ENCODE measurements around the gene KCNK13.
"Not testable (repeated sequence)": the region's sequence is repeated elsewhere in the genome, so short reads cannot be mapped to it uniquely, and the experiment has no call there.

The KCNK13 gene

GRCh38 chr14:90184571-90185266 lies 122.9 kb downstream of the KCNK13 start:
- no peak for TF ChIP-seq CTCF (IDR thresholded peaks at IDR 0.05; ENCODE audit: low read depth, low read length, missing control alignments)
- no peak overlapping the region for H3K4me3 ChIP-seq (ENCODE audit: low read depth, low read length)
- DNase-seq (ENCODE audit: low read depth) = no peak

- no peak for DNase-seq (ENCODE audit: low read depth)
- no peak for TF ChIP-seq CTCF (IDR thresholded peaks at IDR 0.05; ENCODE audit: low read depth, low read length, missing control alignments)
- no peak overlapping the region for H3K4me3 ChIP-seq (ENCODE audit: low read depth, low read length)
Observed at GRCh38 chr14:90188588-90188987, 126.8 kb downstream of the KCNK13 start.

- TF ChIP-seq CTCF (IDR thresholded peaks at IDR 0.05; ENCODE audit: low read depth, low read length, missing control alignments) = no peak
- DNase-seq (ENCODE audit: low read depth) = no peak
- no peak overlapping the region for H3K4me3 ChIP-seq (ENCODE audit: low read depth, low read length)
Observed at GRCh38 chr14:90191154-90191553, 129.4 kb downstream of the KCNK13 start.

GRCh38 chr14:90191585-90191984 lies 129.8 kb downstream of the KCNK13 start:
- no peak overlapping the region for H3K4me3 ChIP-seq (ENCODE audit: low read depth, low read length)
- TF ChIP-seq CTCF (IDR thresholded peaks at IDR 0.05; ENCODE audit: low read depth, low read length, missing control alignments) = no peak
- no peak for DNase-seq (ENCODE audit: low read depth)

- H3K4me3 ChIP-seq (ENCODE audit: low read depth, low read length) = no peak overlapping the region
- TF ChIP-seq CTCF (IDR thresholded peaks at IDR 0.05; ENCODE audit: low read depth, low read length, missing control alignments) = peak; percentile 58
- DNase-seq (ENCODE audit: low read depth) = no peak
Observed at GRCh38 chr14:90193925-90194324, 132.1 kb downstream of the KCNK13 start.

- no peak for DNase-seq (ENCODE audit: low read depth)
- no peak for TF ChIP-seq CTCF (IDR thresholded peaks at IDR 0.05; ENCODE audit: low read depth, low read length, missing control alignments)
Observed at GRCh38 chr14:90194706-90195105, 132.9 kb downstream of the KCNK13 start.

GRCh38 chr14:90198541-90199060 lies 136.8 kb downstream of the KCNK13 start:
- DNase-seq (ENCODE audit: low read depth) = no peak
- no peak overlapping the region for H3K4me3 ChIP-seq (ENCODE audit: low read depth, low read length)
- no peak for TF ChIP-seq CTCF (IDR thresholded peaks at IDR 0.05; ENCODE audit: low read depth, low read length, missing control alignments)

More at GRCh38 chr14:90194706-90195105, 132.9 kb downstream of the KCNK13 start:
- no peak overlapping the region for H3K4me3 ChIP-seq (ENCODE audit: low read depth, low read length)

- not testable (repeated sequence) for DNase-seq (ENCODE audit: low read depth); H3K4me3 ChIP-seq (ENCODE audit: low read depth, low read length)
Observed at GRCh38 chr14:90200546-90200945, 138.8 kb downstream of the KCNK13 start.

Measured in GM12864 (cell line).